Measurements from ENCODE around the gene SRA1. TPM values are rescaled to one million over a fixed set of nuclear protein-coding genes. Genes with fewer than 3 reads are reported as not detected.
A peak's percentile ranks its signal among the peaks of the same experiment; 100 is the strongest.

Gene SRA1
- total RNA-seq, 6 experiments from 2014 or later, result 14.4 to 35.4 (median 18.6) TPM

- no peaks in the 10 kb centered on the region for H3K27me3 ChIP-seq
- no peak for TF ChIP-seq CTCF (IDR thresholded peaks at IDR 0.05)
- no peak for TF ChIP-seq POLR2A (IDR thresholded peaks at IDR 0.05)
- no peak for ATAC-seq
- intact Hi-C loops (cut with DNase I), result no loop called here
- H3K4me3 ChIP-seq, result no peak overlapping the region
- H3K4me1 ChIP-seq, result peaks cover 0 to 66% (median 27%) of the 10 kb centered on the region in 4 donors
- H3K9me3 ChIP-seq, result no peaks in the 10 kb centered on the region
- 100% methylated on average over 1 of the region's 4 CpGs for WGBS (ENCODE audit: insufficient coverage, low coverage, low lambda C conversion rate, missing lambda C conversion rate)
- peak in 1 of 3 donors; percentile 46 for DNase-seq
- H3K36me3 ChIP-seq, result peaks cover 0 to 15% (median 7%) of the 10 kb centered on the region in 4 donors
- H3K27ac ChIP-seq, result peak overlapping the region in 1 of 3 donors; percentile 90
Observed at GRCh38 chr5:140570058-140570457, 12.8 kb upstream of the SRA1 start.

DNA sequence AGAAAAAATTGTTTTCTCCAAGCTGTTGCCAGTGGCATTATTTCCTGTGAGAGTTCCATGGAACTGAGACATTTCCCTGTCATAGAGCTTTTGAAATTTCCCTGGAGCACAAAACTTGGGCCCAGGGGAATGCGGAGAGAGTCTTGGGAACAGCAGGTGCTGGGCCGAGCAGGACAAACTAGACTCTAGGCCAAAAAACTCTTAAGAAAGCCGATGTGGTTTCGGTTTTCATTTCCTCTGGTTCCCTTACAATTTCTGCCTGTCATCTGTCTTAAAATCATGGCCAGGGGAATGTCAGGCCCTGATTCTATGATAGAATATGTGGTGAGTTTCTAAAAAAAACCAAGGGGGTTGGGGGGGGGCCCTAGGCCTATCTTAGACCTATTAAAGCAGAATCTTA is 11.9 kb upstream of the SRA1 start:
- H3K4me1 ChIP-seq, result peaks cover 0 to 57% (median 23%) of the 10 kb centered on the region in 4 donors
- no peaks in the 10 kb centered on the region for H3K9me3 ChIP-seq
- peaks cover 0 to 15% (median 7%) of the 10 kb centered on the region in 4 donors for H3K36me3 ChIP-seq
- no peaks in the 10 kb centered on the region for H3K27me3 ChIP-seq
- DNase-seq (peak in 1 of 3 donors; percentile 30), ATAC-seq (no peak)
- WGBS (ENCODE audit: insufficient coverage, low coverage, low lambda C conversion rate, missing lambda C conversion rate), result 19% methylated on average over 4 of the region's 4 CpGs
- H3K4me3 ChIP-seq, result no peak overlapping the region
- TF ChIP-seq CTCF (IDR thresholded peaks at IDR 0.05) (no peak), POLR2A (IDR thresholded peaks at IDR 0.05) (no peak)
- peak overlapping the region; percentile 23 to 90 (median 56) for H3K27ac ChIP-seq
- intact Hi-C loops (cut with DNase I), result loop anchor here (10.0 kb wide), 1 partner anchor 66 kb away; the partner anchor contains the start of genes CD14 (in 2 of the 2) and TMCO6 (in 2 of the 2)

DNA sequence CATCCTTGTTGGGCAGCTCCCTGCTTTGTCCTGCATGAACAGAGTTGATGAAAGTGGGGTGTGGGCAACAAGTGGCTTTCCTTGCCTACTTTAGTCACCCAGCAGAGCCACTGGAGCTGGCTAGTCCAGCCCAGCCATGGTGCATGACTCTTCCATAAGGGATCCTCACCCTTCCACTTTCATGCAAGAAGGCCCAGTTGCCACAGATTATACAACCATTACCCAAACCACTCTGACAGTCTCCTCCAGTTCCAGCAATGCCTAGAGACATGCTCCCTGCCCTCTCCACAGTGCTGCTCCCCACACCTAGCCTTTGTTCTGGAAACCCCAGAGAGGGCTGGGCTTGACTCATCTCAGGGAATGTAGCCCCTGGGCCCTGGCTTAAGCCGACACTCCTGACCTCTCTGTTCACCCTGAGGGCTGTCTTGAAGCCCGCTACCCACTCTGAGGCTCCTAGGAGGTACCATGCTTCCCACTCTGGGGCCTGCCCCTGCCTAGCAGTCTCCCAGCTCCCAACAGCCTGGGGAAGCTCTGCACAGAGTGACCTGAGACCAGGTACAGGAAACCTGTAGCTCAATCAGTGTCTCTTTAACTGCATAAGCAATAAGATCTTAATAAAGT is 11.3 kb upstream of the SRA1 start:
- Histone ChIP-seq H3K9me3 (no peaks in the 10 kb centered on the region), H3K4me1 (peaks cover 0 to 56% (median 23%) of the 10 kb centered on the region in 4 donors), H3K36me3 (peaks cover 0 to 15% (median 7%) of the 10 kb centered on the region in 4 donors), H3K27me3 (no peaks in the 10 kb centered on the region), H3K4me3 (no peak overlapping the region), H3K27ac (peak overlapping the region; percentile 23 to 90 (median 56))
- DNase-seq (peak in 1 of 3 donors; percentile 42), ATAC-seq (no peak)
- intact Hi-C loops (cut with DNase I), result loop anchor here (10.0 kb wide), 1 partner anchor 66 kb away; the partner anchor contains the start of genes CD14 (in 2 of the 2) and TMCO6 (in 2 of the 2)
- TF ChIP-seq CTCF (IDR thresholded peaks at IDR 0.05) (no peak), POLR2A (IDR thresholded peaks at IDR 0.05) (no peak)
- WGBS (ENCODE audit: insufficient coverage, low coverage, low lambda C conversion rate, missing lambda C conversion rate), result no CpG with 5 or more reads among the region's 2 CpGs

DNA sequence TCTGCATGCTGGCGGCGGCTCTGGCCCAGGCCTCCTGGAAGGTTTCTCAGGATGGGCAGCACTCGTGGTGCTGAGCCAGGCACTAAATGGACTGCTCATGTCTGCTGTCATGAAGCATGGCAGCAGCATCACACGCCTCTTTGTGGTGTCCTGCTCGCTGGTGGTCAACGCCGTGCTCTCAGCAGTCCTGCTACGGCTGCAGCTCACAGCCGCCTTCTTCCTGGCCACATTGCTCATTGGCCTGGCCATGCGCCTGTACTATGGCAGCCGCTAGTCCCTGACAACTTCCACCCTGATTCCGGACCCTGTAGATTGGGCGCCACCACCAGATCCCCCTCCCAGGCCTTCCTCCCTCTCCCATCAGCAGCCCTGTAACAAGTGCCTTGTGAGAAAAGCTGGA is 10.6 kb upstream of the SRA1 start:
- DNase-seq, result peak in 1 of 3 donors; percentile 40
- H3K36me3 ChIP-seq, result peaks cover 0 to 15% (median 7%) of the 10 kb centered on the region in 4 donors
- H3K4me1 ChIP-seq, result peaks cover 0 to 56% (median 22%) of the 10 kb centered on the region in 4 donors
- no peaks in the 10 kb centered on the region for H3K27me3 ChIP-seq
- intact Hi-C loops (cut with DNase I), result loop anchor here (10.0 kb wide), 1 partner anchor 67 kb away; the partner anchor contains the start of genes CD14 (in 2 of the 2) and TMCO6 (in 2 of the 2)
- 91% methylated on average over 6 of the region's 13 CpGs for WGBS (ENCODE audit: insufficient coverage, low coverage, low lambda C conversion rate, missing lambda C conversion rate)
- no peak for TF ChIP-seq POLR2A (IDR thresholded peaks at IDR 0.05)
- no peak for TF ChIP-seq CTCF (IDR thresholded peaks at IDR 0.05)
- no peaks in the 10 kb centered on the region for H3K9me3 ChIP-seq
- H3K4me3 ChIP-seq, result no peak overlapping the region
- no peak for ATAC-seq
- no peak overlapping the region for H3K27ac ChIP-seq
